SK-N-SH treated with all-trans-retinoic acid at 6 μM for 48 hours (cell line): Measurements from ENCODE around the gene TBL1X.

Experiments used
- ARNTL ChIP-seq: fragments of 450-650 bp; formaldehyde crosslinking; IDR thresholded peaks from 2 replicates; pipeline ENCODE4 v1.5.0; 2020; ENCODE audit warnings: low read depth, mild to moderate bottlenecking, moderate library complexity, borderline replicate concordance
- BACH2 ChIP-seq: fragments of 250-450 bp; sonication (Bioruptor Pico); IDR thresholded peaks from 2 replicates; pipeline ENCODE4 v1.9.0; 2021; ENCODE audit warnings: mild to moderate bottlenecking, borderline replicate concordance
- CSRNP3 ChIP-seq: fragments of 250-450 bp; sonication (Bioruptor Pico); IDR thresholded peaks from 2 replicates; pipeline ENCODE4 v1.5.1; 2021; ENCODE audit warnings: mild to moderate bottlenecking, moderate library complexity
- ESRRG ChIP-seq: fragments of 250-450 bp; sonication (Bioruptor Pico); IDR thresholded peaks from 2 replicates; pipeline ENCODE4 v1.6.1; 2021; ENCODE audit warnings: mild to moderate bottlenecking
- PPARA ChIP-seq: fragments of 250-450 bp; sonication (Bioruptor Pico); IDR thresholded peaks from 2 replicates; pipeline ENCODE4 v1.5.0; 2020; ENCODE audit warnings: mild to moderate bottlenecking, borderline replicate concordance
- RARB ChIP-seq: fragments of 250-450 bp; sonication (Bioruptor Pico); IDR thresholded peaks from 2 replicates; pipeline ENCODE4 v1.8.0; 2021; ENCODE audit warnings: mild to moderate bottlenecking, moderate library complexity
- TSHZ2 ChIP-seq: fragments of 250-450 bp; sonication (Bioruptor Pico); IDR thresholded peaks from 2 replicates; pipeline ENCODE4 v1.5.0; 2020; ENCODE audit warnings: mild to moderate bottlenecking, moderate library complexity
- ZC3H10 ChIP-seq: fragments of 250-450 bp; sonication (Bioruptor Pico); IDR thresholded peaks from 2 replicates; pipeline ENCODE4 v1.5.1; 2021; ENCODE audit warnings: mild to moderate bottlenecking, moderate library complexity
- ZNF70 ChIP-seq: fragments of 450-650 bp; formaldehyde crosslinking; IDR thresholded peaks from 2 replicates; pipeline ENCODE4 v1.5.0; 2020; ENCODE audit warnings: mild to moderate bottlenecking, moderate library complexity
- ZNF8 ChIP-seq: fragments of 450-650 bp; formaldehyde crosslinking; IDR thresholded peaks from 2 replicates; pipeline ENCODE4 v1.5.0; 2020; ENCODE audit warnings: mild to moderate bottlenecking, moderate library complexity

- TF ChIP-seq ZC3H10 (CRISPR knock-in tag) = no peak
- TF ChIP-seq RARB (CRISPR knock-in tag) = no peak
- TF ChIP-seq ZNF70 (CRISPR knock-in tag) = no peak
- TF ChIP-seq PPARA (CRISPR knock-in tag) = no peak
- no peak for TF ChIP-seq BACH2
- TF ChIP-seq TSHZ2 (CRISPR knock-in tag) = no peak
- no peak for TF ChIP-seq ARNTL (CRISPR knock-in tag)
- no peak for TF ChIP-seq ZNF8 (CRISPR knock-in tag)
- TF ChIP-seq CSRNP3 = no peak
- no peak for TF ChIP-seq ESRRG
Measured at GRCh38 chrX:9628779-9629493, 164.1 kb downstream of the TBL1X start.
